HEK293 (cell line): ENCODE measurements around the gene LSG1.

ENCODE experiments used
- CTCF ChIA-PET: fragments of 350-600 bp; formaldehyde crosslinking; extraction: SDS; loops from one replicate; lab custom pipeline; 2021; ENCODE audit warnings: antibody characterized with exemption; lab: Yijun Ruan, JAX
- POLR2A ChIA-PET: fragments of 300-600 bp; formaldehyde crosslinking; extraction: SDS; loops from one replicate; lab custom pipeline; 2020; ENCODE audit warnings: antibody characterized with exemption, inconsistent platforms; lab: Yijun Ruan, JAX
- H3K27ac ChIP-seq: fragments of 200-500 bp; sonication (Bioruptor generic); 2 replicates; pipeline ENCODE4 v1.5.1; 2014; ENCODE audit warnings: low read depth, low read length, control low read depth, inconsistent platforms; ENCODE audit errors: extremely low read depth
- H3K36me3 ChIP-seq, 2 experiments: fragments of 200-500 bp in 1 of 2; sonication (Bioruptor generic) in 1 of 2; 1 replicate in 1 of 2; 2 replicates in 1 of 2; pipeline ENCODE4 v1.5.1; 2014 to 2017; ENCODE audit warnings: inconsistent platforms in 2 of 2, low read length in 2 of 2; ENCODE audit not compliant: control insufficient read depth in 2 of 2, insufficient read depth in 1 of 2
- H3K4me1 ChIP-seq: fragments of 200-500 bp; sonication (Bioruptor generic); 2 replicates; pipeline ENCODE4 v1.5.1; 2014; ENCODE audit warnings: mild to moderate bottlenecking, low read length, inconsistent platforms; ENCODE audit not compliant: control insufficient read depth, insufficient read depth
- H3K4me3 ChIP-seq: 2 replicates; pipeline ENCODE4 v1.5.1; 2011; ENCODE audit warnings: low read depth, mild to moderate bottlenecking, control low read depth, low read length, moderate library complexity
- H3K9me3 ChIP-seq: fragments of 200-500 bp; sonication (Bioruptor generic); 2 replicates; pipeline ENCODE4 v1.5.1; 2014; ENCODE audit warnings: low read depth, low read length, inconsistent platforms; ENCODE audit not compliant: control insufficient read depth, insufficient read depth
- EGR2 ChIP-seq: fragments of 450-650 bp; formaldehyde crosslinking; IDR thresholded peaks from 2 replicates; pipeline ENCODE4 v1.5.1; 2016; ENCODE audit warnings: low read depth, missing biosample characterization, missing genetic modification characterization
- KLF16 ChIP-seq: fragments of 450-650 bp; formaldehyde crosslinking; IDR thresholded peaks from 2 replicates; pipeline ENCODE4 v1.5.1; 2017; ENCODE audit warnings: missing biosample characterization, missing genetic modification characterization
- KLF9 ChIP-seq: fragments of 450-650 bp; formaldehyde crosslinking; IDR thresholded peaks from 2 replicates; pipeline ENCODE4 v1.5.1; 2016; ENCODE audit warnings: missing biosample characterization, missing genetic modification characterization, low read depth
- SP3 ChIP-seq: fragments of 450-650 bp; formaldehyde crosslinking; IDR thresholded peaks from 2 replicates; pipeline ENCODE4 v1.5.1; 2016; ENCODE audit warnings: missing biosample characterization, missing genetic modification characterization
- TSHZ1 ChIP-seq: fragments of 450-650 bp; formaldehyde crosslinking; IDR thresholded peaks from 2 replicates; pipeline ENCODE4 v1.5.1; 2016; ENCODE audit warnings: missing biosample characterization, missing genetic modification characterization, borderline replicate concordance
- ZBTB6 ChIP-seq: fragments of 450-650 bp; formaldehyde crosslinking; IDR thresholded peaks from 2 replicates; pipeline ENCODE4 v1.5.1; 2017; ENCODE audit warnings: missing biosample characterization, missing genetic modification characterization
- ZFHX2 ChIP-seq: fragments of 450-650 bp; formaldehyde crosslinking; conservative IDR thresholded peaks from 2 replicates; pipeline ENCODE4 v1.5.1; 2016; ENCODE audit warnings: missing biosample characterization, missing genetic modification characterization
- ZFP3 ChIP-seq: fragments of 450-650 bp; formaldehyde crosslinking; IDR thresholded peaks from 2 replicates; pipeline ENCODE4 v1.5.1; 2016; ENCODE audit warnings: low read depth, missing biosample characterization, missing genetic modification characterization
- ZFP69B ChIP-seq: fragments of 450-650 bp; formaldehyde crosslinking; IDR thresholded peaks from 2 replicates; pipeline ENCODE4 v1.5.1; 2016; ENCODE audit warnings: missing biosample characterization, missing genetic modification characterization
- ZNF121 ChIP-seq: fragments of 450-650 bp; formaldehyde crosslinking; IDR thresholded peaks from 2 replicates; pipeline ENCODE4 v1.5.1; 2016; ENCODE audit warnings: missing biosample characterization, missing genetic modification characterization
- ZNF2 ChIP-seq: fragments of 450-650 bp; formaldehyde crosslinking; IDR thresholded peaks from 2 replicates; pipeline ENCODE4 v1.5.1; 2016; ENCODE audit warnings: missing biosample characterization, missing genetic modification characterization
- ZNF214 ChIP-seq: fragments of 450-650 bp; formaldehyde crosslinking; IDR thresholded peaks from 2 replicates; pipeline ENCODE4 v1.5.1; 2017; ENCODE audit warnings: missing biosample characterization, mild to moderate bottlenecking, missing genetic modification characterization, borderline replicate concordance
- ZNF26 ChIP-seq: fragments of 450-650 bp; formaldehyde crosslinking; IDR thresholded peaks from 2 replicates; pipeline ENCODE4 v1.5.1; 2016; ENCODE audit warnings: missing biosample characterization, missing genetic modification characterization
- ZNF366 ChIP-seq: fragments of 450-650 bp; formaldehyde crosslinking; conservative IDR thresholded peaks from 2 replicates; pipeline ENCODE4 v1.5.1; 2016; ENCODE audit warnings: missing biosample characterization, missing genetic modification characterization
- ZNF37A ChIP-seq: fragments of 450-650 bp; IDR thresholded peaks from 2 replicates; pipeline ENCODE4 v1.5.1; 2018; ENCODE audit warnings: missing biosample characterization, missing genetic modification characterization
- ZNF416 ChIP-seq: fragments of 450-650 bp; formaldehyde crosslinking; IDR thresholded peaks from 2 replicates; pipeline ENCODE4 v1.5.1; 2016; ENCODE audit warnings: missing biosample characterization, missing genetic modification characterization
- ZNF48 ChIP-seq: fragments of 450-650 bp; formaldehyde crosslinking; IDR thresholded peaks from 2 replicates; pipeline ENCODE4 v1.5.1; 2016; ENCODE audit warnings: missing biosample characterization, missing genetic modification characterization
- ZNF510 ChIP-seq: fragments of 450-650 bp; formaldehyde crosslinking; IDR thresholded peaks from 2 replicates; pipeline ENCODE4 v1.5.1; 2018; ENCODE audit warnings: mild to moderate bottlenecking, missing genetic modification characterization, missing biosample characterization; ENCODE audit not compliant: insufficient replicate concordance
- ZNF560 ChIP-seq: fragments of 450-650 bp; formaldehyde crosslinking; IDR thresholded peaks from 2 replicates; pipeline ENCODE4 v1.5.1; 2017; ENCODE audit warnings: missing biosample characterization, missing genetic modification characterization, borderline replicate concordance
- ZNF561 ChIP-seq: fragments of 450-650 bp; IDR thresholded peaks from 2 replicates; pipeline ENCODE4 v1.5.1; 2018; ENCODE audit warnings: missing biosample characterization, missing genetic modification characterization, borderline replicate concordance
- ZNF580 ChIP-seq: fragments of 450-650 bp; formaldehyde crosslinking; IDR thresholded peaks from 2 replicates; pipeline ENCODE4 v1.5.1; 2016; ENCODE audit warnings: missing biosample characterization, missing genetic modification characterization
- ZNF626 ChIP-seq: fragments of 450-650 bp; sonication (Bioruptor Pico); formaldehyde crosslinking; IDR thresholded peaks from 2 replicates; pipeline ENCODE4 v1.5.1; 2018; ENCODE audit warnings: missing biosample characterization, missing genetic modification characterization, inconsistent platforms
- ZNF785 ChIP-seq: fragments of 450-650 bp; formaldehyde crosslinking; IDR thresholded peaks from 2 replicates; pipeline ENCODE4 v1.5.1; 2016; ENCODE audit warnings: missing biosample characterization, missing genetic modification characterization
- ZSCAN30 ChIP-seq: fragments of 450-650 bp; IDR thresholded peaks from 2 replicates; pipeline ENCODE4 v1.5.1; 2018; ENCODE audit warnings: missing biosample characterization, mild to moderate bottlenecking, missing genetic modification characterization, moderate library complexity

Gene LSG1

GRCh38 chr3:194598771-194599557 is 73.0 kb downstream of the LSG1 start (continued):
- TF ChIP-seq TSHZ1 (no peak), ZNF510 (tag by site-specific recombination) (no peak), KLF16 (tag by site-specific recombination) (no peak)

GRCh38 chr3:194596906-194597305 is 75.1 kb downstream of the LSG1 start:
- H3K36me3 ChIP-seq, result no peaks in the 10 kb centered on the region
- TF ChIP-seq ZNF48 (tag by site-specific recombination), result no peak
- no peak for TF ChIP-seq ZNF416 (tag by site-specific recombination)
- no peak for TF ChIP-seq ZNF560
- TF ChIP-seq ZNF26, result no peak
- TF ChIP-seq ZNF626 (tag by site-specific recombination), result no peak
- TF ChIP-seq SP3, result no peak
- no peak for TF ChIP-seq KLF9 (tag by site-specific recombination)
- peak; percentile 91 for TF ChIP-seq ZFHX2 (tag by site-specific recombination)
- peak; percentile 87 for TF ChIP-seq EGR2
- H3K4me3 ChIP-seq, result no peak overlapping the region
- no peaks in the 10 kb centered on the region for H3K9me3 ChIP-seq
- ChIA-PET POLR2A (no interaction called here), CTCF (no interaction called here)
- no peaks in the 10 kb centered on the region for H3K4me1 ChIP-seq
- H3K27ac ChIP-seq, result no peak overlapping the region

GRCh38 chr3:194592798-194593752 is 78.9 kb downstream of the LSG1 start:
- H3K27ac ChIP-seq, result no peak overlapping the region
- CTCF ChIA-PET, result interaction anchor here (0.9 to 2.9 kb wide), 10 partner anchors 14 to 257 kb away, joined by 3 to 15 read pairs (median 4); no protein-coding TSS in a partner anchor
- POLR2A ChIA-PET, result interaction anchor here (0.6 to 1.0 kb wide), 3 partner anchors 8 to 243 kb away, joined by 3 to 4 read pairs (median 3); partner anchors contain the start of gene TMEM44
- TF ChIP-seq ZFP69B (tag by site-specific recombination), result peak; percentile 52; the same call in 1 of the 2 replicates
- TF ChIP-seq ZNF37A (tag by site-specific recombination), result no peak
- no peak for TF ChIP-seq ZNF580
- TF ChIP-seq ZNF561, result no peak
- no peak for TF ChIP-seq ZFP3 (tag by site-specific recombination)
- TF ChIP-seq ZNF121, result no peak
- TF ChIP-seq ZNF785, result no peak
- TF ChIP-seq ZBTB6 (tag by site-specific recombination), result 0 out of 2 replicates have a peak, but pooled peaks have one; percentile 19
- TF ChIP-seq ZNF2 (tag by site-specific recombination), result 0 out of 2 replicates have a peak, but pooled peaks have one; percentile 18
- no peak for TF ChIP-seq ZNF214 (tag by site-specific recombination)
- TF ChIP-seq ZSCAN30 (tag by site-specific recombination), result peak; percentile 39; the same call in 1 of the 2 replicates
- peak; percentile 68 for TF ChIP-seq ZNF366

More at GRCh38 chr3:194592798-194593752, 78.9 kb downstream of the LSG1 start:
- H3K4me3 ChIP-seq, result no peak overlapping the region
- H3K36me3 ChIP-seq, result peaks cover 0 to 14% of the 10 kb centered on the region in 2 experiments; a peak in 1 of 3 replicates
- H3K9me3 ChIP-seq, result no peaks in the 10 kb centered on the region
- no peaks in the 10 kb centered on the region for H3K4me1 ChIP-seq
